H9 (cell line): Measurements from ENCODE around the gene LIMS1. TPM values are rescaled to one million over a fixed set of nuclear protein-coding genes. Genes with fewer than 3 reads are reported as not detected.

Experiments used
- DNase-seq: peaks from one replicate; pipeline ENCODE4 v3.0.0-alpha.2; 2017
- H2AFZ ChIP-seq: one replicate; pipeline ENCODE4 v1.6.1; 2013; ENCODE audit warnings: mild to moderate bottlenecking, low read length, control low read depth, moderate library complexity
- H2AK5ac ChIP-seq: 2 replicates; pipeline ENCODE4 v1.6.1; 2013; ENCODE audit warnings: low read length, control low read depth, mixed read lengths; ENCODE audit not compliant: insufficient read length
- H2BK120ac ChIP-seq: one replicate; pipeline ENCODE4 v1.6.1; 2013; ENCODE audit warnings: low read depth, mild to moderate bottlenecking, low read length, control low read depth, inconsistent platforms; ENCODE audit not compliant: poor library complexity, severe bottlenecking
- H2BK12ac ChIP-seq: 2 replicates; pipeline ENCODE4 v1.6.1; 2013; ENCODE audit warnings: low read length, control low read depth, mixed read lengths, low read depth; ENCODE audit not compliant: insufficient read length
- H2BK15ac ChIP-seq: 2 replicates; pipeline ENCODE4 v1.6.1; 2013; ENCODE audit warnings: low read depth, low read length, control low read depth
- H2BK20ac ChIP-seq: one replicate; pipeline ENCODE4 v1.6.1; 2013; ENCODE audit warnings: low read depth, mild to moderate bottlenecking, low read length, control low read depth, inconsistent platforms; ENCODE audit not compliant: poor library complexity, severe bottlenecking
- H2BK5ac ChIP-seq: 2 replicates; pipeline ENCODE4 v1.6.1; 2013; ENCODE audit warnings: low read length, control low read depth, mixed read lengths; ENCODE audit not compliant: insufficient read length
- H3K14ac ChIP-seq: 2 replicates; pipeline ENCODE4 v1.6.1; 2013; ENCODE audit warnings: low read length, control low read depth; ENCODE audit not compliant: insufficient read depth
- H3K18ac ChIP-seq: 2 replicates; pipeline ENCODE4 v1.6.1; 2013; ENCODE audit warnings: low read depth, mild to moderate bottlenecking, mixed read lengths, low read length, control low read depth; ENCODE audit not compliant: insufficient read length
- H3K23ac ChIP-seq: 2 replicates; pipeline ENCODE4 v1.6.1; 2013; ENCODE audit warnings: low read length, control low read depth, mixed read lengths, low read depth; ENCODE audit not compliant: insufficient read length
- H3K23me2 ChIP-seq: 2 replicates; pipeline ENCODE4 v1.6.1; 2013; ENCODE audit warnings: low read depth, mild to moderate bottlenecking, mixed read lengths, low read length, control low read depth; ENCODE audit not compliant: insufficient read length, poor library complexity, severe bottlenecking
- H3K27ac ChIP-seq: 2 replicates; pipeline ENCODE4 v1.5.1; 2013; ENCODE audit warnings: low read length, control low read depth, mixed read lengths, low read depth; ENCODE audit not compliant: insufficient read length
- H3K27me3 ChIP-seq: 2 replicates; pipeline ENCODE4 v1.6.1; 2013; ENCODE audit warnings: low read length, control low read depth, inconsistent platforms; ENCODE audit not compliant: insufficient read depth
- H3K4ac ChIP-seq: 2 replicates; pipeline ENCODE4 v1.6.1; 2013; ENCODE audit warnings: low read depth, mild to moderate bottlenecking, control low read depth, inconsistent platforms, low read length, moderate library complexity
- H3K4me1 ChIP-seq: 2 replicates; pipeline ENCODE4 v1.6.1; 2013; ENCODE audit warnings: low read length, control low read depth, inconsistent platforms; ENCODE audit not compliant: insufficient read depth
- H3K4me2 ChIP-seq: 2 replicates; pipeline ENCODE4 v1.6.1; 2013; ENCODE audit warnings: low read length, control low read depth, mixed read lengths; ENCODE audit not compliant: insufficient read length, insufficient read depth
- H3K56ac ChIP-seq: 2 replicates; pipeline ENCODE4 v1.6.1; 2013; ENCODE audit warnings: low read depth, mild to moderate bottlenecking, mixed read lengths, low read length, control low read depth; ENCODE audit not compliant: insufficient read length
- H3K79me1 ChIP-seq: 2 replicates; pipeline ENCODE4 v1.6.1; 2013; ENCODE audit warnings: low read depth, mild to moderate bottlenecking, moderate library complexity, low read length, control low read depth, inconsistent platforms; ENCODE audit not compliant: insufficient read depth, poor library complexity, severe bottlenecking
- H3K79me2 ChIP-seq: 2 replicates; pipeline ENCODE4 v1.6.1; 2013; ENCODE audit warnings: low read length, control low read depth, inconsistent platforms; ENCODE audit not compliant: insufficient read depth
- H3K9ac ChIP-seq: 2 replicates; pipeline ENCODE4 v1.6.1; 2013; ENCODE audit warnings: low read length, control low read depth, mixed read lengths; ENCODE audit not compliant: insufficient read length; ENCODE audit errors: extremely low read depth
- H3K9me3 ChIP-seq: one replicate; pipeline ENCODE4 v1.6.1; 2013; ENCODE audit warnings: low read depth, low read length, inconsistent platforms; ENCODE audit not compliant: control insufficient read depth
- H3T11ph ChIP-seq: one replicate; pipeline ENCODE4 v1.6.1; 2013; ENCODE audit warnings: mild to moderate bottlenecking, low read length, control low read depth, inconsistent platforms
- H4K20me1 ChIP-seq: one replicate; pipeline ENCODE4 v1.6.1; 2013; ENCODE audit not compliant: control insufficient read depth, insufficient read length, insufficient read depth
- H4K5ac ChIP-seq: 2 replicates; pipeline ENCODE4 v1.6.1; 2013; ENCODE audit warnings: low read depth, mild to moderate bottlenecking, mixed read lengths, low read length, control low read depth; ENCODE audit not compliant: insufficient read length
- H4K8ac ChIP-seq: replicated peaks from 2 replicates; pipeline ENCODE4 v1.6.1; 2013; ENCODE audit warnings: low read length, control low read depth, mixed read lengths, low read depth; ENCODE audit not compliant: insufficient read length
- H4K91ac ChIP-seq: 2 replicates; pipeline ENCODE4 v1.6.1; 2013; ENCODE audit warnings: low read depth, mild to moderate bottlenecking, moderate library complexity, mixed read lengths, low read length, control low read depth; ENCODE audit not compliant: insufficient read length
- H3K27ac Mint-ChIP-seq, 3 experiments: 2 replicates in 2 of 3; 3 replicates in 1 of 3; pipeline ENCODE4 v1.8.0; 2020 to 2021; ENCODE audit warnings: mixed read lengths in 3 of 3, mild to moderate bottlenecking in 1 of 3, moderate library complexity in 1 of 3
- H3K27me3 Mint-ChIP-seq: 2 replicates; pipeline ENCODE4 v1.8.0; 2021; ENCODE audit warnings: low read depth, mild to moderate bottlenecking, moderate library complexity, mixed read lengths
- H3K36me3 Mint-ChIP-seq, 3 experiments: 2 replicates in 2 of 3; 3 replicates in 1 of 3; pipeline ENCODE4 v1.8.0; 2020 to 2021; ENCODE audit warnings: low read depth in 3 of 3, mixed read lengths in 3 of 3; ENCODE audit not compliant: insufficient read depth in 1 of 3
- H3K4me1 Mint-ChIP-seq, 2 experiments: 2 replicates each; pipeline ENCODE4 v1.8.0; 2020; ENCODE audit warnings: mixed read lengths in 2 of 2
- H3K4me3 Mint-ChIP-seq, 2 experiments: 2 replicates in 1 of 2; 3 replicates in 1 of 2; pipeline ENCODE4 v1.8.0; 2020 to 2021; ENCODE audit warnings: mild to moderate bottlenecking in 2 of 2, mixed read lengths in 2 of 2, moderate library complexity in 1 of 2
- H3K9me3 Mint-ChIP-seq, 2 experiments: 2 replicates in 1 of 2; 3 replicates in 1 of 2; pipeline ENCODE4 v1.8.0; 2020; ENCODE audit warnings: mild to moderate bottlenecking in 2 of 2, mixed read lengths in 2 of 2, moderate library complexity in 1 of 2
- CTCF ChIP-seq: fragments of 200-600 bp; sonication (generic); conservative IDR thresholded peaks from 3 replicates; pipeline ENCODE4 v1.8.0; 2021; ENCODE audit warnings: antibody characterized with exemption, mild to moderate bottlenecking
- WGBS: extraction: QIAGEN DNeasy Blood & Tissue Kit; methylation state at CpG from one replicate; pipeline ENCODE4 v1.1.7; 2013; ENCODE audit warnings: missing lambda C conversion rate, low lambda C conversion rate, mixed read lengths; ENCODE audit not compliant: insufficient read length; ENCODE audit errors: extremely low coverage; 5-methylcytosine and 5-hydroxymethylcytosine counted together
- total RNA-seq: library from RNA; stranded (reverse); gene quantifications from 2 replicates; pipeline ENCODE4 v1.2.1, GENCODE V29; 2021

LIMS1 gene
- total RNA-seq, 1 experiment from 2014 or later: 37.7 TPM

DNA sequence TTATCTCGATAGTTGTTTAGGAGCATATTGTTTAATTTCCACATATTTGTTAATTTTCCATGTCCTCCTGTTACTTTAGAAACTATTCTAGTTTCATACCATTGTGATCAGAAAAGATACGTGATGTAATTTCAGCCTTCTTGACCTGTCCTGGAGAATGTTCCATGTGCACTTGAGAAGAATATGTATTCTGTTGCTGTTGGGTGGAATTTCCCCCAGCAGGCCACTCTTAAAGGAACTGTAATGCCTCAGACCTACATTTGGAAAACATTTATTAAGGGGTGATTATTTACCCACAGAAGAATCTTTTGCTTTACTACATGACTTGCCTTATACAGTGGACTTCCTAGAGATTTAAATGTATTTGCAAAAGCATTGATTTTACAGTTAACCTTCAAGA lies 55.5 kb downstream of the LIMS1 start:
- no peak overlapping the region for H4K91ac ChIP-seq
- no peak overlapping the region for H3K56ac ChIP-seq
- H2BK12ac ChIP-seq: no peak overlapping the region
- no peak overlapping the region for H3K4me3 Mint-ChIP-seq
- no peak overlapping the region for H2AK5ac ChIP-seq
- no peak overlapping the region for H3K14ac ChIP-seq
- no peak overlapping the region for H3K27ac Mint-ChIP-seq
- peaks cover 7% of the 10 kb centered on the region for H3K79me1 ChIP-seq
- H3K9me3 ChIP-seq: no peaks in the 10 kb centered on the region
- H3K18ac ChIP-seq: no peak overlapping the region
- H4K5ac ChIP-seq: no peak overlapping the region
- H2BK120ac ChIP-seq: no peak overlapping the region
- peaks cover 40 to 47% of the 10 kb centered on the region in 2 experiments for H3K4me1 Mint-ChIP-seq
- no peaks in the 10 kb centered on the region; a peak in 1 of 7 replicates for H3K36me3 Mint-ChIP-seq
- H3K23me2 ChIP-seq: no peaks in the 10 kb centered on the region
- H3K4me1 ChIP-seq: peaks cover 8% of the 10 kb centered on the region; the same call in 1 of the 2 replicates
- no peak overlapping the region for H3T11ph ChIP-seq
- no peaks in the 10 kb centered on the region for H3K9me3 Mint-ChIP-seq
- H3K79me2 ChIP-seq: no peaks in the 10 kb centered on the region; the same call in 1 of the 2 replicates
- no peaks in the 10 kb centered on the region for H3K27me3 ChIP-seq
- H4K20me1 ChIP-seq: no peaks in the 10 kb centered on the region
- H2BK20ac ChIP-seq: no peak overlapping the region
- no peak overlapping the region for H3K27ac ChIP-seq
- H3K4me2 ChIP-seq: no peak overlapping the region
- H4K8ac ChIP-seq: no peak overlapping the region
- H2BK15ac ChIP-seq: no peak overlapping the region
- H3K23ac ChIP-seq: no peak overlapping the region
- no CpG with 5 or more reads among the region's 2 CpGs for WGBS
- no peak overlapping the region for H3K9ac ChIP-seq
- TF ChIP-seq CTCF: no peak
- H3K27me3 Mint-ChIP-seq: no peaks in the 10 kb centered on the region; the same call in 1 of the 2 replicates
- H2AFZ ChIP-seq: no peak overlapping the region
- no peak for DNase-seq
- H2BK5ac ChIP-seq: no peak overlapping the region
- no peak overlapping the region for H3K4ac ChIP-seq
